ENCODE measurements around the gene TSG101.
A peak's percentile ranks its signal among the peaks of the same experiment; 100 is the strongest.

TSG101 gene

DNA sequence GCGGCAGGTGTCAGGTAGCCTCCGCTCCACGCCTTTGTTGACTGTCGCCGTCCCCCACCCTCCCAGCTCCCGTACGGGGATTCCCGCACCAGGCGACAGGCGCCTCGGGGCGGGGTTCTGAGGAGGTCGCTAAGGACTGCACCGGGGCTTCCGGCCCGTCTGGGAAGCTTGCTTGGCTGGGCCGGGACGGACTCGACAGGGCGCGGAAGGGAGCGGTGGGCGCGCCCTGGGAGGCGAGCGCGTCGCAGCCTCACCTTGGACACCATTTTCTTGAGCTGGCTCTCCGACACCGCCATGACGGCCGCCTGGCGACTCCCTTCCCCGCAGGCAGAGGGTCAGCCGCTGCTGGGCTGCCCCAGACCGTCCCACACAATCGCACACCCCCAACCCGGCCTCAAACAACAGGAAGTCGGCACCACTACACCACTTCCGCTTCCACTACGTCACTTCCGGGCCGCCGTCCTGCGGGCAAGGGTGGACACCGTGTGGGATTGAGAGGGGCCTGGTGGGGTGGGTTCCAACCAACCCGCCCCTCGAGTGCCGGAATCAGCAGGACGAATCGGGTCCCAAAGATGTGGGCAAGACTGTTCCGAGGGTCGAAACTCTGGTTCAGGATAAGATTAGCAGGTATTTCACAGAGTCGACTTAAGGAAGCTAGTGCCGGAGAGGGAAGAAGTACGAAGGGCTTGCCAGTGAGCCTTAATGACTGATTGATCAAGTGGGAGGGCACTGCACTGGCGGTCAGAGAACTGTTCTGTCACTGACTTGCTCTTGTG, at the start of gene TSG101:
TSS of gene TSG101 (minus strand) at position 422 of the 776 bp plus-strand sequence. CDS start at position 296, 126 bp downstream.
- DNase-seq = peak; percentile 91

DNA sequence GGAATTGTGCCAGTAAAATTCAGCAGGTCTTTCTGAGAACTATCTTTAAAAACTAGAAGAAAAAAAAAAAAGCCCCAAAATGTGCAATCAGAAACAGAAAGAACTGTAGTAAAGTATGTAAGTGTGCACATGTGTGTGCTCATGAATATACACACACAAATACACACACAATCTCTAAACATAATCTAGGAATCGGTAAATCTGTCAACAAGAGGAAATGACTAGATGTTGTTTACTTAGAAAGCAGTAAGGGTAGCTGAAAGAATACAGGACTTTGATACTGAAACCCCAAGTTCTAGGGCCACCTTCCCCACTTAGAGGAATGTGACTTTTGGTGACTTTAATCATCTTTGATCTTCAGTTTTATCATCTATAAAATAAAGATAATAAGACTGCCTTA, 48.6 kb upstream of the TSG101 start:
- DNase-seq = no peak

- no peak for DNase-seq
Measured at GRCh38 chr11:18567081-18567480, 40.3 kb upstream of the TSG101 start.

GRCh38 chr11:18566406-18566805, 39.7 kb upstream of the TSG101 start:
- no peak for DNase-seq

- no peak for DNase-seq
Measured at GRCh38 chr11:18564149-18564548, 37.4 kb upstream of the TSG101 start.

DNA sequence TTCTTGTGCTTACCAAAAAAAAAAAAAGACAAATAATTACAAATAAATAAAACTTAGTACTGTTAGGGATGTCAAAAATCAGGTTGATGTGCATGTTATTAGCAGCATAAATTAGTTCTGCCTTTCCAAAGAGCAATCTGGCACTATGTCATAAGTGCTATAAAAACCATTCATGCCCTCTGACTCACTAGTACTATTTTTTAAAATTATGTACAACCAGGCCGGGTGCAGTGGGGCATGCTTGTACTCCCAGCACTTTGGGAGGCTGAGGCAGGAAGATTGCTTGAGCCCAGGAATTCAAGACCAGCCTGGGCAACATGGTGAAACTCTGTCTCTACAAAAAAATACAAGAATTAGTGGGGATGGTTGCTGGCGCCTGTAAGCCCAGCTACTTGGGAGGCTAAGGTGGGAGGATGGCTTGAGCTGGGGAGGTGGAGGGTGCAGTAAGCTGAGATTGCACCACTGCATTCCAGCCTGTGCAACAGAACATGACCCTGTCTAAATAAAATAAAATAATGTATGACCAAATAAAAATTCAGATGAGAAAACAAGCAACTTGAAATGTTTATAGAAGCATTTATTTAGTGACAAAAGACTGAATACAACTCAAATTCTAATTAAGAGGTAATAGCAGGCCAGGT, 36.5 kb upstream of the TSG101 start:
- DNase-seq = no peak

GRCh38 chr11:18548001-18548400, 21.3 kb upstream of the TSG101 start:
- no peak for DNase-seq

GRCh38 chr11:18540207-18541009, 13.7 kb upstream of the TSG101 start:
- DNase-seq = peak; percentile 6

DNA sequence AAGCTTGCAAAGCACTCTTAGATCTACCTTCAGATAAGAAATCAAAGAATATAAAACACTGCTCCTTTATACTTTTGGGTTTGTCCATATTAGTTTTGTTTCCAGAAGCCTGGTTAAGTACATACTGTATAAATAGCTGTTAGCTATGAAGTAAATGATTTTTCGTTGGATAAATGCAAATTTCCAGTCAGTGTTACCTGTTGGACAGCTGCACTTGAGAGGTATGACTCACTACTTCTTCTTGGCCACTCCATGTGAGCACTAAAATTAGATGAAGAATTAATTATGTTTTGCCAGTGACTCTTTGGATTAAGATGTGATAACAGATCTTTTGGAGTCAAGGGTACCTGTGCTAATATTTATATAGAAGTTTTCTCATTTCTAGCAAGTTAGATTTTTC, 9.5 kb upstream of the TSG101 start:
- DNase-seq = no peak

DNA sequence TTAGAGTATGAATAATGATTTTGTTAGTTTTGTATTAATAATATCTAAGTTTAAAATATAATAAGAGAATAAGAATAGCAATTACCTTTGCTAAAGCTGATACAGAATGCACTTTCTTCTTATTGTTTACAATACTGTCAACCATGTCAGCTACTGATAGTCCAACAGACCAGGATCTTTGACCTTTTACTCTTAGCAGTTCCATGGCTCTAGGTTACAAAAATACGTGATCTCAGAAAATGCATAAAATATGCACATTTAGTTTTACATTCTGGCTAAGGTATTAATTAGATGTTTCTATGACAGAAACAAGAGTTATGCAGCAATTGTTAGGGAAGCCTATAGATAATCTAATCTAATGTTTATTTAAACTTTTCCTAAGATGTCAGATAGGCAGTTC, 7.5 kb upstream of the TSG101 start:
- DNase-seq = no peak

- DNase-seq = no peak
Measured at GRCh38 chr11:18533365-18533764, 6.6 kb upstream of the TSG101 start.

GRCh38 chr11:18527512-18527911, 770 bp upstream of the TSG101 start:
- peak; percentile 3 for DNase-seq

DNA sequence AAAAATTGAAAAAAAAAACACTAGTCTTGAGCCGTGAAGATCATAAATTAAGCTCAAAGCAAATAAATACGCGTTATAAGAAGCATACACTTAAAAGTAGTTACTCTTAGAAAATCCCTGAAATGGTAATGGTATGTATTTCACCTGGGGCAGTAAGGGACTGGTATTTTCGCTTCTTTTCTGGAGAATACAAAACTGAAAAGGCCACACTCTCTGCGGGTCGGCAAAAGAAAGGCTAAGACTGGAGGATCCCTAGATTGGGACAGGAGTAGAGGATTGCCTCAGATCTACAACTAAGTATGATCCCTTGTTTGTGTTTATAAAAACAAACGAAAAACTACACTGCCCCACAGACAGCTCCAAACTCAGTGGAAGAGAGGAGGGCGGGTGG, 617 bp downstream of the TSG101 start:
- DNase-seq = no peak

GRCh38 chr11:18524248-18524647, 2.5 kb downstream of the TSG101 start:
- DNase-seq = no peak

DNA sequence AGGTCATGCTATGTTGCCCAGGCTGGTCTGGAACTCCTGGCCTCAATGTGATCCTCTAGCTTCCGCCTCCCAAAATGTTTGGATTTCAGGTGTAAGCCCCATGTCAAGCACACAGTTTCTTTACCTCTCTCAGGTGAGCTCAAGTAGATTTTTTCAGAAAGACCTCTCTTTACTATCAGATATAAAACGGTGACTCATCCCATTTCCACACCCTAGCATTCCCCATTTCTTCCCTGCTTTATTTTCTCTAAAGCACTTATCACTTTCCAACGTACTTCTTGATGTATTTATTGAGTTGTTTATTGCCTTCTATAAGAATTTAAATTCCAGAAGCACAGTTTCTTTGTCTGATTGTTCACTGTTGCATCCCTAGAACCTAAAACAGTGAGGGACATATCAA, 3.7 kb downstream of the TSG101 start:
- DNase-seq = no peak

GRCh38 chr11:18522388-18522787, 4.4 kb downstream of the TSG101 start:
- DNase-seq = no peak

GRCh38 chr11:18521122-18521521, 5.6 kb downstream of the TSG101 start:
- no peak for DNase-seq

- DNase-seq = no peak
Measured at GRCh38 chr11:18502352-18502751, 24.4 kb downstream of the TSG101 start.

- no peak for DNase-seq
Measured at GRCh38 chr11:18501629-18502028, 25.1 kb downstream of the TSG101 start.

GRCh38 chr11:18498039-18498438, 28.7 kb downstream of the TSG101 start:
- DNase-seq = no peak

GRCh38 chr11:18495703-18496102, 31.0 kb downstream of the TSG101 start:
- DNase-seq = no peak

DNA sequence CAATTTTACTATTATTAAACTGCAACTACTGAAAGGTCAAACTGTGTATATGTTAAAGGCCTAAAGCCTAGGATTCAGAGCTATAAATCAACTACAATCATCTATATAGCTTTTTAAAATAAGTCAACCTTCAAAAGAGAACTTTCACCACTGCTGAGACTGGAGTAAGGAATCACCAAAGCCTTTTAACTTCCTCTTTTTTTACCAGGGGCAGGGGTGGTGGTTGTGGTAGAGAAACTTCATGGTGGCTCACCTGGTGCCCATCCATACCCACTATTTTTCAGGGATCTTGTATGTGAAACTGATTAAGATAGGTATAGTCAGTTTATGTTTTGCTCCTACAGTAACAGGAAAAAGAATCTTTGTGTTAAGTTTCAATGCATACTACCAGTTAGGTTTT, 31.5 kb downstream of the TSG101 start:
- no peak for DNase-seq

GRCh38 chr11:18493310-18493709, 33.4 kb downstream of the TSG101 start:
- no peak for DNase-seq

DNA sequence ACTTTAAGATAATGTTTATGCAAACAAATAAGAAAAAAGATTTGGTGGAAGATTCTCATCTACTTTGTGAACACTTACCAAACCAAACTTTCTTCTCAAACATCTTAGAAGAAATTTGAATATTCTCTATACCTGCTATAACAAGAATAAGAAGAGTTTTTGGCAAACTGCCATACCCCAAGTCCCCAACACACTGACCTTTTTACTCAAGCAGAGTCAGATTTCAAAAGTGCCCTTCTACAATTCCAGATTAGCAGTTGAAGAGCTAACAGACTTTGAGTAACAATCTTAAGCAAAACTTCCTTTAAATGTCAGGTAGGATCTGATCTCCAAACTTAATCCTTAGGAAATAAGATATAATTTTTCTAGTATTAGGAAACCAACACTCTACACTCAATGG, 33.9 kb downstream of the TSG101 start:
- no peak for DNase-seq

Measured in NCI-H345 (cell line).